Stimulated activated effector memory CD8-positive, alpha-beta T cell treated with anti-CD3 and anti-CD28 coated beads, Interleukin-12 subunit alpha, Interleukin-12 subunit beta, amount 100 ng/mL, for 72 hours (primary cell): Measurements from ENCODE around the gene P2RY14.
A peak's percentile ranks its signal among the peaks of the same experiment; 100 is the strongest.

ENCODE experiments used
- ATAC-seq: fragments of 150-1000 bp; cut with Tn5 transposase; 2 replicates; pipeline ENCODE4 v1.10.0; 2021
- DNase-seq, 2 donors: peaks; one replicate each; pipeline ENCODE4 v3.0.0; 2021 to 2022; ENCODE audit warnings: low spot score in 2 of 2
- H3K27ac Mint-ChIP-seq: one replicate; pipeline ENCODE4 v1.8.0; 2022; ENCODE audit warnings: mild to moderate bottlenecking, mixed read lengths
- H3K36me3 Mint-ChIP-seq: one replicate; pipeline ENCODE4 v1.8.0; 2022; ENCODE audit warnings: mild to moderate bottlenecking, mixed read lengths
- H3K4me1 Mint-ChIP-seq: one replicate; pipeline ENCODE4 v1.8.0; 2022; ENCODE audit warnings: mixed read lengths
- H3K4me3 Mint-ChIP-seq: one replicate; pipeline ENCODE4 v1.8.0; 2022; ENCODE audit warnings: mild to moderate bottlenecking, mixed read lengths
- H3K9me3 Mint-ChIP-seq: one replicate; pipeline ENCODE4 v1.8.0; 2022; ENCODE audit warnings: mixed read lengths

P2RY14 gene

DNA sequence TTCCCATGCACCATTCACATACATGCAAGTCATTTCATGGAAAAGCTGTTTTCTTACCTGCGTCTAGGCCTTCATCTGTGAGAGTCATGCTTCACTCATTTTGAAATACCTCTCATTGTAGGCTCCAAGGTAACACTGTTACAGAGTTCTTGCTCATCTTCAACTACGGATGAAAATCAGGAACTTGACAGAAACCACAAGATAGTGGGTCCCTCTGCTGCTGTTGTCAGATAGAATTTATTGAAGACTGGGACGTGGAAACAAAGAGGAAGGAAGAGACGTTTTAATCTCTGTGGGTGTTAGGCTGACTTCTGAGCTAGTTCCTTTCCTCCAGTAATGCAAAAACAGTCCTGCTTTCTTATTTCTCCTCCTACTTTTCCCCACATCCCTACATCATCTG is at the start of gene P2RY14:
Gene P2RY14 (minus strand): TSS at position 313 of the 400 bp plus-strand sequence. CDS start 64,226 bp downstream, outside the sequence.
- DNase-seq (no peak), ATAC-seq (peak; percentile 68)
- Mint-ChIP-seq H3K4me1 (peaks cover 45% of the 10 kb centered on the region), H3K36me3 (no peaks in the 10 kb centered on the region), H3K27ac (peak within 1 kb of the TSS; percentile 26), H3K4me3 (peak within 1 kb of the TSS; percentile 14), H3K9me3 (no peaks in the 10 kb centered on the region)

GRCh38 chr3:151327571-151328198 is 49.3 kb upstream of the P2RY14 start:
- H3K4me1 Mint-ChIP-seq, result peaks cover 8% of the 10 kb centered on the region
- H3K36me3 Mint-ChIP-seq, result no peaks in the 10 kb centered on the region
- ATAC-seq (no peak), DNase-seq (no peak)
- no peak overlapping the region for H3K27ac Mint-ChIP-seq
- no peaks in the 10 kb centered on the region for H3K9me3 Mint-ChIP-seq
- peak overlapping the region; percentile 31 for H3K4me3 Mint-ChIP-seq

- H3K27ac Mint-ChIP-seq, result no peak overlapping the region
- ATAC-seq, result no peak
- H3K4me1 Mint-ChIP-seq, result peaks cover 10% of the 10 kb centered on the region
Observed at GRCh38 chr3:151322511-151322910, 44.2 kb upstream of the P2RY14 start.

GRCh38 chr3:151321526-151321925 is 43.2 kb upstream of the P2RY14 start:
- Mint-ChIP-seq H3K36me3 (no peaks in the 10 kb centered on the region), H3K4me1 (peaks cover 14% of the 10 kb centered on the region), H3K27ac (no peak overlapping the region), H3K4me3 (no peak overlapping the region), H3K9me3 (no peaks in the 10 kb centered on the region)
- DNase-seq (no peak), ATAC-seq (no peak)

More at GRCh38 chr3:151322511-151322910, 44.2 kb upstream of the P2RY14 start:
- Mint-ChIP-seq H3K4me3 (no peak overlapping the region), H3K36me3 (no peaks in the 10 kb centered on the region), H3K9me3 (no peaks in the 10 kb centered on the region)
- DNase-seq, result no peak

DNA sequence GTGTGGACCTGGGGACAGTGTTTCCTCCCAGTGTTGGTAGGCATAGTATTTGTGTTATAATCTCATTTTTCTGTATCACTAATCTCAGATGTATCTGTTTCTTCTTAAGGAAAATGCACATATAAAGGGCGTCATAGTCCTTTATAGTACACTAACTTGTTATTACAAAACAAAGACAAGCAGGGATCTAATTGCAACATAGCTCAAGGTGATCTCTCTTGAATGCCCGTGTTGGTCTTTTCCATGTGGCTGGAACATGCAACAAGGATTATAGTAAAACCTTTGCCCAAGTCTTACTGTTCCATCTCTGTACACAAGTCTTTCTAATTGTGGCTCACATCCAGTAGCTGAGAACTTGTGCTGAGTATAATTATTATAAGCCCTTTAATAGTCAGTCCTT is 41.8 kb upstream of the P2RY14 start:
- H3K4me3 Mint-ChIP-seq, result no peak overlapping the region
- ATAC-seq (no peak), DNase-seq (no peak)
- peaks cover 20% of the 10 kb centered on the region for H3K4me1 Mint-ChIP-seq
- no peaks in the 10 kb centered on the region for H3K36me3 Mint-ChIP-seq
- H3K9me3 Mint-ChIP-seq, result no peaks in the 10 kb centered on the region
- no peak overlapping the region for H3K27ac Mint-ChIP-seq

GRCh38 chr3:151319628-151320027 is 41.3 kb upstream of the P2RY14 start:
- Mint-ChIP-seq H3K27ac (no peak overlapping the region), H3K4me3 (no peak overlapping the region), H3K4me1 (peaks cover 20% of the 10 kb centered on the region), H3K36me3 (no peaks in the 10 kb centered on the region), H3K9me3 (no peaks in the 10 kb centered on the region)
- peak; percentile 35 for ATAC-seq
- DNase-seq, result no peak

DNA sequence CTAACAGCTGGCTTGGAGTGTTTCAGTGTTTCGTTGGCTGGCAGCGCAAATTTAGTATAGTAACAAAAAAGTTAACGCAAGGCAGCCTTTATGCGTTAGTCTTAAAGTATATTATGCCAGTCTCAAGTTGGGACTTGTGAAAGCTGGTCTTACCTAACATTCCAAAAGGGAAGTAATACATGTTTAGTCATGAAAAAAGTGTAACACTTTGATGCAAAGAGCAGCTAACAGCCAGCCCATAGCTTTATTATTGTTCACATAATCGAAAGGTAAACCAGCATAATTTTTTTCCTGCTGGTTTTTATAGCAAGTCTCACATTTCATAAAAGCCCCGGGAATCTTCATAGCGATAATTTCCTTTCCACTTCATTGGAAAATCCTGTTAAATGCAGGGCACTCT is 40.6 kb upstream of the P2RY14 start:
- no peak for DNase-seq
- ATAC-seq, result no peak
- H3K36me3 Mint-ChIP-seq, result no peaks in the 10 kb centered on the region
- H3K4me3 Mint-ChIP-seq, result no peak overlapping the region
- peaks cover 20% of the 10 kb centered on the region for H3K4me1 Mint-ChIP-seq
- H3K27ac Mint-ChIP-seq, result no peak overlapping the region
- H3K9me3 Mint-ChIP-seq, result no peaks in the 10 kb centered on the region

DNA sequence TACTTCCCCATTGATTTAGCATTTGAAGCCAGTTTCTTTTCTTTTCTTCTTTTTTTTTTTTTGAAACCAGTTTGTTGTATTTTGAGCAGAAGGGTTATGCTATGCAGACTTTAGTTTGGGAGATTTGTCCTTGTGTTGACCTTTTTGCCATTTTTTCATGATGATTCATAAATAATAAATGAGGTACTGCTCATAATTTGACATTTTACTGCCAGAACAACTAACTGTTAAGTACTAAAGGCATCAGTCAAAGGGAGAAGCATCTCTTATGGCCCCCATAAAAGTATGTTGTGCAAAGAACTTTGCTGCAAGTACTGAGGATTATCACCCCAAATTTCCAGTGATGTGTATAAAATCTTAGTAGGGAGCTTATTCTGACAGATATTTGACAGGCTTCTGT is 40.0 kb upstream of the P2RY14 start:
- no peak for ATAC-seq
- Mint-ChIP-seq H3K27ac (no peak overlapping the region), H3K4me3 (no peak overlapping the region), H3K4me1 (peaks cover 20% of the 10 kb centered on the region), H3K36me3 (no peaks in the 10 kb centered on the region), H3K9me3 (no peaks in the 10 kb centered on the region)
- no peak for DNase-seq

GRCh38 chr3:151316267-151316991 is 38.1 kb upstream of the P2RY14 start, which contains the start of gene GPR87:
Gene GPR87 (minus strand): TSS chr3:151316820. CDS start chr3:151300100, 16,720 bp downstream.
- ATAC-seq, result peak; percentile 88
- Mint-ChIP-seq H3K4me1 (peaks cover 16% of the 10 kb centered on the region), H3K27ac (peak within 1 kb of the TSS; percentile 63), H3K36me3 (no peaks in the 10 kb centered on the region), H3K4me3 (peak within 1 kb of the TSS; percentile 7), H3K9me3 (no peaks in the 10 kb centered on the region)
- DNase-seq, result peak in 1 of 2 donors; percentile 62

DNA sequence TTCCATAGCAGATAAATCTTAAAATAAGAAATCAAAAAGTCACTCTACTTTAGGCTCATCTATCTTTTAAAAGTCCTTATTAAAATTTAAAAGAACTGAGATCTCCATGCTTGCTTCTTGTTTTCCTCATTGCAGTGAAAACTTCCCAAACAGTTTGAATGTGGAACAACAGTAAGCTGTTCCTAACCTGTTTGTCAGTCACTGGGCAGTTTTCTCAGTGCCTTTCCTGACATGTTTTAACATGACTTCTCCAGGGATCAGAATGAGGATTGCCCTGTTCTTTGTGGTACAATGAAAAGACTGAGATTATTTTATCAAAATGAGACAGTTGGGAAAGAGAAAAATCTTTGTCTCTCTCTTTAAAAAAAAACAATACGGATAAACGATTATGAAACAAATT is 37.5 kb upstream of the P2RY14 start:
- H3K36me3 Mint-ChIP-seq, result no peaks in the 10 kb centered on the region
- H3K4me1 Mint-ChIP-seq, result peaks cover 13% of the 10 kb centered on the region
- ATAC-seq (no peak), DNase-seq (no peak)
- no peaks in the 10 kb centered on the region for H3K9me3 Mint-ChIP-seq
- H3K27ac Mint-ChIP-seq, result peak overlapping the region; percentile 63
- H3K4me3 Mint-ChIP-seq, result peak overlapping the region; percentile 7

DNA sequence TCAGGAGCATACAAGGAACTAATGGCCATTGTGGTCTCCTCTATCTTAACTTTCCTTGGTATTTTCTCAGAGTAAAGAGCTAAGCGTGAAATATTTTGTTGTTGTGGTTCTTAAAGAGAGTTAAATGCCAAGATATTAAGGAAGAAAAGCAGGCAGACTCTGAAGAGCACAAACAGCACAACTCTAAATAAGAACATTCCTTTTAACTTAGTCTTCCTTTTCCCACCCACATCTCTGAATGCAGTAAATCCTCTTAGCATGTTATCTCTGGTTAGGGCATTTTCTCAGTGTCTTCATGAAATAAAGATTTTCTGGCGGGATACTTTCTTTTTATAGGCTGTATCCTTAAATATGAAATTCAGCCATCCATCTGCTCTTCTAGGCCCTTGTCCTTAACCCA is 36.8 kb upstream of the P2RY14 start:
- H3K27ac Mint-ChIP-seq, result no peak overlapping the region
- H3K9me3 Mint-ChIP-seq, result no peaks in the 10 kb centered on the region
- peaks cover 10% of the 10 kb centered on the region for H3K4me1 Mint-ChIP-seq
- ATAC-seq, result no peak
- no peaks in the 10 kb centered on the region for H3K36me3 Mint-ChIP-seq
- peak overlapping the region; percentile 2 for H3K4me3 Mint-ChIP-seq
- no peak for DNase-seq

DNA sequence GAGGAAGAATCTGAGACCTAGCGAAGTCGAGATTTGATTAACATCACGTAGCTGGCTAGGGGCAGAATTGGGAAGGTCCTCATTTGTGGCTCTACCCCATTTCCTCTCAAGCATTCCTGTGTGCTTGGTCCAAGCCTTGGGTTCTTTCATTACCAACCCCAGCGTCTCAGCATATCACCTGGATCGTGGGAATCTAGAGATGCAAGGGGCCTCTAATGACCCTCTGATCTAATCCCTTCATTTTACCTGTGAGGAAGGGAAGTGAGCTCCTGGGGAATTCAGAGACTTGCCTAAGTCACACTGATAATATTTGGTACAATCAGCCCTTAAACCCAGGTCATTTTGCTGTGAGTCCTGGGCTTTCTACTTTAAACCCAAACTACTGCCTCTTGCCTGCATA is 36.3 kb upstream of the P2RY14 start:
- DNase-seq (no peak), ATAC-seq (no peak)
- Mint-ChIP-seq H3K9me3 (no peaks in the 10 kb centered on the region), H3K36me3 (no peaks in the 10 kb centered on the region), H3K4me1 (peaks cover 10% of the 10 kb centered on the region), H3K27ac (no peak overlapping the region), H3K4me3 (peak overlapping the region; percentile 2)

- H3K4me3 Mint-ChIP-seq, result no peak overlapping the region
- no peak overlapping the region for H3K27ac Mint-ChIP-seq
- H3K9me3 Mint-ChIP-seq, result no peaks in the 10 kb centered on the region
- peaks cover 10% of the 10 kb centered on the region for H3K4me1 Mint-ChIP-seq
- DNase-seq, result no peak
- H3K36me3 Mint-ChIP-seq, result no peaks in the 10 kb centered on the region
- ATAC-seq, result no peak
Observed at GRCh38 chr3:151314137-151314536, 35.8 kb upstream of the P2RY14 start.

DNA sequence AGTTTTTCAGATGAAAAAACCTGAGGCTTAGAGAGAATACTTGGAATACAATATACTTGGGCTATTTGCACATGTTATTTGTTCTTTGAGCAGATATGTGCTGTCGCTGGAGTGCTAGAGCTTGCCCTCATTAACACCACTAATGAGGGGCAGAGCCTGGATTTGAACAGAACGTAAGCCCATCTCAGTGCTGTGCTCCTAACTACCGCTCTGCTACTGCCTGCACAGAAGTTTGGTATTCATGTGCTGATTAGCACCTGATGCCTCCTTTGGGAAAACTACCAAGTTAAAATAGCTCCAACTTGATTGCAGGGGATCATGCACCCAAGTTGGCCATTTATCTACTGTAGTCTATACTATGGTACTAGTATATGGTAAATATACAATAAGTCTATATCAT is 34.6 kb upstream of the P2RY14 start:
- DNase-seq (no peak), ATAC-seq (no peak)
- Mint-ChIP-seq H3K4me3 (no peak overlapping the region), H3K9me3 (no peaks in the 10 kb centered on the region), H3K27ac (no peak overlapping the region), H3K36me3 (no peaks in the 10 kb centered on the region), H3K4me1 (peaks cover 10% of the 10 kb centered on the region)

DNA sequence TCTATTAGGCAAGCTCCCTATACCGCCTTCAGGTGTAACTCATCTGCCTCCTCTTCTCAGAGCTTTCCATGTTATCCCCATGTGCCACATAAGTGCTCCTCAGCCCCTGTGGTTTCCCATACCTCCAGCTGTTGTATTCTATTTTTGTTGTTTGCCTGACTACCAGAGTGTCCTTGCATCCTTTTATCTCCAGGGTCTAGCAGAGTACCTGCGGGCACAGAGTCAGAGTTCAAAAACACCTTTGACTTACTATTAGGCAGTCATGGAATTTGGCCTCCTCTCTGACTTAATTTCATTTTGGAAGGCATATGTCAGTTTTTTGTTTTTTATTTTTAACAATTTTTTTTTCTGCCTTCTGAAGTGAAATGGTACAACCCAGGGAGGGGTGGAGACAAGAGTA is 31.2 kb upstream of the P2RY14 start:
- peaks cover 21% of the 10 kb centered on the region for H3K4me1 Mint-ChIP-seq

More for the DNA sequence above, 31.2 kb upstream of the P2RY14 start:
- Mint-ChIP-seq H3K9me3 (no peaks in the 10 kb centered on the region), H3K4me3 (no peak overlapping the region), H3K27ac (no peak overlapping the region), H3K36me3 (no peaks in the 10 kb centered on the region)
- ATAC-seq, result no peak
- DNase-seq, result no peak
